ENCODE results near the gene ERMN.

DNA sequence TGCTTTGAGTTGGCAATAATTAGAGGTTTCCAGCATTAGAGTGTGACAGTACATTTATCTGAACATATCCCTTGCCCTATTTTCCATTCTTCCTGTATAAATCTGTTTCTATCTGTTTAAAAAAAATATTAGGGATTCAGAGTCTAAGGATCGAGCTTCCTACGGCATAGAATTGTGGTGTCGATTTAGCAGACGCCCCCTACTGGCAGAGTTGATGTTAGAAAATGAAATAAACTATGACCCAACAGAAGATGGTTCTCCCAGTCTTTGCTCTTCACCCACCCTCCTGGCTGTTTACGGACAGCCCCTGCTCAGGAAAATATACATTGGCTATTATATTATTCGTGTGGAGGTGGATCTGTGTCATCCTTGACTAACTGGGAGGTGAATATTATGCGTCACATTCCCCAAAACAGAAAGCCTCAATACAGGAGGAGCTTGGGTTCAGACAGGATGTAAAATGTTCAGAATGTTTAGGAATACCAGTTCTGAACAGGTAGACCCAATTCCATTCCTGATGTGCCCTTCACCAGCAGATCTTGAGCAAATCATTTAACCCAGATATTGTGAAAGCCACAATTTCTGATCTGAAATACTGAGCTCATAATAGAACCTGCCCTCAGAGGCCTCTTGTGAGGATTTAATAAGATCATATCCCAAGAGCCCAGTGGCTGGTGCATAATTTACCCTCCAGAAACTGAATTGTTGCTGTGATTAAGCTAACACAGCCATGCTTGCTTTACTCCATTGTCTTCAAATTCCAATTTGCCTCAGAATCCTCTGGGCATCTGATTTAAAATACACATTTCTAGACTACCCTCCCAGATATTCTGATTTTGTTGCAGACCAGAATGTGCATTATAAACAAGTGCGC, 10.8 kb upstream of the ERMN start:
- TF ChIP-seq SIN3A (IDR thresholded peaks at IDR 0.05; ENCODE audit: borderline replicate concordance, insufficient read depth, low read length) = no peak
- TF ChIP-seq, protein P1, sequence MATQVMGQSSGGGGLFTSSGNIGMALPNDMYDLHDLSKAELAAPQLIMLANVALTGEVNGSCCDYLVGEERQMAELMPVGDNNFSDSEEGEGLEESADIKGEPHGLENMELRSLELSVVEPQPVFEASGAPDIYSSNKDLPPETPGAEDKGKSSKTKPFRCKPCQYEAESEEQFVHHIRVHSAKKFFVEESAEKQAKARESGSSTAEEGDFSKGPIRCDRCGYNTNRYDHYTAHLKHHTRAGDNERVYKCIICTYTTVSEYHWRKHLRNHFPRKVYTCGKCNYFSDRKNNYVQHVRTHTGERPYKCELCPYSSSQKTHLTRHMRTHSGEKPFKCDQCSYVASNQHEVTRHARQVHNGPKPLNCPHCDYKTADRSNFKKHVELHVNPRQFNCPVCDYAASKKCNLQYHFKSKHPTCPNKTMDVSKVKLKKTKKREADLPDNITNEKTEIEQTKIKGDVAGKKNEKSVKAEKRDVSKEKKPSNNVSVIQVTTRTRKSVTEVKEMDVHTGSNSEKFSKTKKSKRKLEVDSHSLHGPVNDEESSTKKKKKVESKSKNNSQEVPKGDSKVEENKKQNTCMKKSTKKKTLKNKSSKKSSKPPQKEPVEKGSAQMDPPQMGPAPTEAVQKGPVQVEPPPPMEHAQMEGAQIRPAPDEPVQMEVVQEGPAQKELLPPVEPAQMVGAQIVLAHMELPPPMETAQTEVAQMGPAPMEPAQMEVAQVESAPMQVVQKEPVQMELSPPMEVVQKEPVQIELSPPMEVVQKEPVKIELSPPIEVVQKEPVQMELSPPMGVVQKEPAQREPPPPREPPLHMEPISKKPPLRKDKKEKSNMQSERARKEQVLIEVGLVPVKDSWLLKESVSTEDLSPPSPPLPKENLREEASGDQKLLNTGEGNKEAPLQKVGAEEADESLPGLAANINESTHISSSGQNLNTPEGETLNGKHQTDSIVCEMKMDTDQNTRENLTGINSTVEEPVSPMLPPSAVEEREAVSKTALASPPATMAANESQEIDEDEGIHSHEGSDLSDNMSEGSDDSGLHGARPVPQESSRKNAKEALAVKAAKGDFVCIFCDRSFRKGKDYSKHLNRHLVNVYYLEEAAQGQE (IDR thresholded peaks at IDR 0.05; ENCODE audit: insufficient read depth in 1 of 2, low read depth in 2 of 2, low read length in 2 of 2) = no peak
- TF ChIP-seq TAF1 (IDR thresholded peaks at IDR 0.05; ENCODE audit: borderline replicate concordance, insufficient read depth, low read length) = no peak
- TF ChIP-seq POLR2AphosphoS5 (IDR thresholded peaks at IDR 0.05; ENCODE audit: low read depth, low read length) = no peak
